Sigmoid colon (tissue), 7 donors: ENCODE measurements around the gene DPP6. TPM values are rescaled to one million over a fixed set of nuclear protein-coding genes. Genes with fewer than 3 reads are reported as not detected.

ENCODE experiments used
- DNase-seq: peaks from one replicate; pipeline ENCODE4 v3.0.0-alpha.2; 2019
- H3K27ac ChIP-seq, 4 donors: fragments of 200-600 bp; sonication (generic); one replicate each; pipeline ENCODE4 v1.5.1; 2016 to 2019; ENCODE audit warnings: mild to moderate bottlenecking in 1 of 4
- H3K27me3 ChIP-seq, 3 donors: fragments of 200-600 bp; sonication (generic); one replicate each; pipeline ENCODE4 v1.5.1; 2019; ENCODE audit warnings: mild to moderate bottlenecking in 1 of 3
- H3K36me3 ChIP-seq, 4 donors: fragments of 200-600 bp; sonication (generic); one replicate each; pipeline ENCODE4 v1.5.1; 2016 to 2019
- H3K4me1 ChIP-seq, 4 donors: fragments of 200-600 bp; sonication (generic); one replicate each; pipeline ENCODE4 v1.5.1; 2017 to 2019
- H3K4me3 ChIP-seq, 4 donors: fragments of 200-600 bp; sonication (generic); one replicate each; pipeline ENCODE4 v1.5.1; 2017 to 2019; ENCODE audit warnings: mild to moderate bottlenecking in 2 of 4, moderate library complexity in 1 of 4
- H3K9me3 ChIP-seq, 4 donors: fragments of 200-600 bp in 3 of 4; sonication (generic) in 3 of 4; one replicate each; pipeline versions ENCODE4 v1.5.1 to v1.6.1; 2013 to 2019
- EP300 ChIP-seq, 4 donors: sonication (generic); formaldehyde crosslinking; IDR thresholded peaks; one replicate each; pipeline ENCODE4 v1.6.1; 2017; ENCODE audit warnings: antibody characterized with exemption in 4 of 4
- POLR2A ChIP-seq, 2 donors: fragments of 450-650 bp; IDR thresholded peaks; one replicate each; pipeline ENCODE4 v1.6.1; 2016; ENCODE audit warnings: antibody characterized with exemption in 2 of 2, mild to moderate bottlenecking in 2 of 2, moderate library complexity in 2 of 2
- POLR2AphosphoS5 ChIP-seq, 4 donors: sonication (generic); formaldehyde crosslinking; IDR thresholded peaks; one replicate each; pipeline ENCODE4 v1.6.1; 2017; ENCODE audit warnings: antibody characterized with exemption in 4 of 4
- WGBS, 2 donors: extraction: QIAGEN DNeasy Blood & Tissue Kit; methylation state at CpG; one replicate each; pipeline ENCODE4 v1.1.7; 2013; 5-methylcytosine and 5-hydroxymethylcytosine counted together
- intact Hi-C: fragments of 100-400 bp; cut with DNase I; formaldehyde crosslinking; loops from one replicate; pipeline ENCODE4 v1.15.1; 2023
- polyA plus RNA-seq, 3 donors: library from polyadenylated mRNA; stranded (reverse); fragments of 200-250 nt; gene quantifications; one replicate each; pipeline ENCODE4 v1.2.3, GENCODE V29; 2013
- total RNA-seq, 4 donors: library from RNA; depleted of rRNA; stranded (reverse); fragments of >200 nt; gene quantifications; one replicate each; pipeline ENCODE4 v1.1.0, GENCODE V29; 2016
- TF ChIP-seq, protein P1 (sequence below), 4 experiments: fragments of 450-650 bp in 3 of 4; fragments of 200-600 bp in 1 of 4; IDR thresholded peaks; one replicate each; pipeline ENCODE4 v1.5.1; 2016 to 2019; ENCODE audit warnings: antibody characterized with exemption in 4 of 4, mild to moderate bottlenecking in 3 of 4, moderate library complexity in 2 of 4
- donor health status: healthy with polysubstance abuse.
- donor health status: Bipolar disorder and iron deficiency.
- donor health status: healthy.

The DPP6 gene
- total and polyA plus RNA-seq, 7 donors, result 1.2 to 53.2 (median 41.0) TPM; not detected in 1

DNA sequence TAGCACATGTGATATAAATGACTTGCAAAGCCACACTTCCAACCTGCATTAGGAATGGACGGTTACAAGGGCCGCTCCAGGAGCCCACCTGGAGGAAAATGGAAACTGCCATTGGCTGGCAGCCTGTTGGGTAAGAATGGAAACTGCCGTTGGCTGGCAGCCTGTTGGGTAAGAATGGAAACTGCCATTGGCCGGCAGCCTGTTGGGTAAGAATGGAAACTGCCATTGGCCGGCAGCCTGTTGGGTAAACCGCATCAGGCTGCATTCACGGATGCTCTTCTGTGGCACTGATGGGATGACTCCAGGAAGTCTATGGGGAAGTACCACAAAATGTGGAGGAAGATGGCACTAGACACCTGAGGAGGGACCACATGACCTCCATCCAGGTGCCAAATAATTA is 143.1 kb downstream of the DPP6 start:
- no peak for DNase-seq
- no peak overlapping the region for H3K27ac ChIP-seq
- WGBS, 2 donors, result 94 to 96% methylated on average over 7 of the region's 7 CpGs
- H3K27me3 ChIP-seq, result no peaks in the 10 kb centered on the region
- no peak overlapping the region for H3K4me3 ChIP-seq
- no peaks in the 10 kb centered on the region for H3K9me3 ChIP-seq
- H3K4me1 ChIP-seq, result no peaks in the 10 kb centered on the region
- TF ChIP-seq POLR2AphosphoS5 (IDR thresholded peaks at IDR 0.05) (no peak), POLR2A (IDR thresholded peaks at IDR 0.05) (no peak), EP300 (IDR thresholded peaks at IDR 0.05) (no peak)
- TF ChIP-seq, protein P1, sequence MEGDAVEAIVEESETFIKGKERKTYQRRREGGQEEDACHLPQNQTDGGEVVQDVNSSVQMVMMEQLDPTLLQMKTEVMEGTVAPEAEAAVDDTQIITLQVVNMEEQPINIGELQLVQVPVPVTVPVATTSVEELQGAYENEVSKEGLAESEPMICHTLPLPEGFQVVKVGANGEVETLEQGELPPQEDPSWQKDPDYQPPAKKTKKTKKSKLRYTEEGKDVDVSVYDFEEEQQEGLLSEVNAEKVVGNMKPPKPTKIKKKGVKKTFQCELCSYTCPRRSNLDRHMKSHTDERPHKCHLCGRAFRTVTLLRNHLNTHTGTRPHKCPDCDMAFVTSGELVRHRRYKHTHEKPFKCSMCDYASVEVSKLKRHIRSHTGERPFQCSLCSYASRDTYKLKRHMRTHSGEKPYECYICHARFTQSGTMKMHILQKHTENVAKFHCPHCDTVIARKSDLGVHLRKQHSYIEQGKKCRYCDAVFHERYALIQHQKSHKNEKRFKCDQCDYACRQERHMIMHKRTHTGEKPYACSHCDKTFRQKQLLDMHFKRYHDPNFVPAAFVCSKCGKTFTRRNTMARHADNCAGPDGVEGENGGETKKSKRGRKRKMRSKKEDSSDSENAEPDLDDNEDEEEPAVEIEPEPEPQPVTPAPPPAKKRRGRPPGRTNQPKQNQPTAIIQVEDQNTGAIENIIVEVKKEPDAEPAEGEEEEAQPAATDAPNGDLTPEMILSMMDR (IDR thresholded peaks at IDR 0.05), result no peak
- H3K36me3 ChIP-seq, result no peaks in the 10 kb centered on the region
- intact Hi-C loops, result no loop called here

DNA sequence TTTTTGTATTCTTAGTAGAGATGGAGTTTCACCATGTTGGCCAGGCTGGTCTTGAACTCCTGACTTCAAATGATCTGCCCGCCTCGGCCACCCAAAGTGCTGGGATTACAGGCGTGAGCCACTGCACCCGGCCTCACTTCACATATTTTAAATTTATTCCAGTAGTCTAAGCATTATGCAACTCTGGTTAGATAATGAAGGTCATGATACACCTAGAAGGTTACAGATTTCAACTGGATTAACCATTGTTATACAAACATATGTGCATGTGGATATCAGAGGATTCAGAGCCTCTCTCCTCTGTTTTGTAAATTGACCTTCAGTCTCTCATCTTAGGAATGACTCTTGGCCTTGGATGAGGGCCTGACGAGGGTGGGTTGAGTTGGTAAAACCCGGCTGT is 146.3 kb downstream of the DPP6 start:
- H3K9me3 ChIP-seq, result no peaks in the 10 kb centered on the region
- H3K4me3 ChIP-seq, result no peak overlapping the region
- no peak overlapping the region for H3K27ac ChIP-seq
- TF ChIP-seq, protein P1 (IDR thresholded peaks at IDR 0.05), result no peak
- no peak for TF ChIP-seq EP300 (IDR thresholded peaks at IDR 0.05)
- no peak for TF ChIP-seq POLR2A (IDR thresholded peaks at IDR 0.05)
- TF ChIP-seq POLR2AphosphoS5 (IDR thresholded peaks at IDR 0.05), result no peak
- no peak for DNase-seq
- WGBS, 2 donors, result 73 to 82% methylated on average over 6 of the region's 6 CpGs
- no peaks in the 10 kb centered on the region for H3K4me1 ChIP-seq
- no peaks in the 10 kb centered on the region for H3K27me3 ChIP-seq
- no peaks in the 10 kb centered on the region for H3K36me3 ChIP-seq
- intact Hi-C loops, result no loop called here

DNA sequence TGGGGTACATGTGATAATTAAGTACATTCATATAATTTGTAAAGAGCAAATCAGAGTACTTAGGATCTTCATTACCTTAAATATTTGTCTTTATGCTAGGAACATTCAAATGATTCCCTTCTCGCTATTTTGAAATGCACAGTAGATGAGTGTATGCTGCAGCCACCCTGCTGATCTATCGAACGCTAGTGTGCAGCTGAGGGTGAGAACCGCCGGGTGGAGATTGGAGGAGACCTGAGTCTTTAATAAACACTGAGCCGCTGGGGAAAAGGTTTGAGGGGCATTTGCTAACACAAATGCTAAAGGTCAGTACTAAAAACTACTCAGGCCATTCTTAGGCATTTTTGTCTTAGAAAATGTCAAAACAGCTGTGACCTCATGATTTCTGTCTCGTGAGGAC is 148.0 kb downstream of the DPP6 start:
- no peaks in the 10 kb centered on the region for H3K36me3 ChIP-seq
- H3K9me3 ChIP-seq, result no peaks in the 10 kb centered on the region
- no peak for TF ChIP-seq POLR2A (IDR thresholded peaks at IDR 0.05)
- no peak for TF ChIP-seq POLR2AphosphoS5 (IDR thresholded peaks at IDR 0.05)
- TF ChIP-seq EP300 (IDR thresholded peaks at IDR 0.05), result no peak
- TF ChIP-seq, protein P1 (IDR thresholded peaks at IDR 0.05), result no peak
- DNase-seq, result no peak
- 37 to 58% methylated on average over 7 of the region's 7 CpGs for WGBS, 2 donors
- no peak overlapping the region for H3K4me3 ChIP-seq
- no peak overlapping the region for H3K27ac ChIP-seq
- intact Hi-C loops, result no loop called here
- no peaks in the 10 kb centered on the region for H3K27me3 ChIP-seq
- H3K4me1 ChIP-seq, result no peaks in the 10 kb centered on the region

DNA sequence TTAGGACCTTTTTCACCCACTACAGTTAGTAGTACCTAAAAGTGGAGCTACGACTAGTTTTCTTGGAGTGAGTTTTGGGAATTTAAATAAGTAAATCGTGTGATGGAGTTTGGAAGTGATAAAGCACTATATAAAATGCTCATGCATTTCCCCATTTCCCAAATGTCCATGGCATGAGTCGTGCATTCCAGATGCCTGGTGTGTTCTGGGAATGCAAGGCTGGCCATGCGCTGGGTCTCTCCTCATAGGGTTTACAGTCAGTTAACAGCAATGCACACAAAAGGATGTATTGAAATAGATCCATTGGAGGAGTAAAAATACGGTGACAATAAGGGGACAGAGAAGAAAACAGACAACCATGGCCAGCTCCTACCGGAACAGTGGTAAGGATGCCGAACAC is 149.8 kb downstream of the DPP6 start:
- intact Hi-C loops, result no loop called here
- H3K36me3 ChIP-seq, result no peaks in the 10 kb centered on the region
- no peak overlapping the region for H3K4me3 ChIP-seq
- no peak for DNase-seq
- TF ChIP-seq POLR2AphosphoS5 (IDR thresholded peaks at IDR 0.05) (no peak), EP300 (IDR thresholded peaks at IDR 0.05) (no peak)
- H3K27me3 ChIP-seq, result no peaks in the 10 kb centered on the region
- no peak overlapping the region for H3K27ac ChIP-seq
- H3K4me1 ChIP-seq, result no peaks in the 10 kb centered on the region
- no peaks in the 10 kb centered on the region for H3K9me3 ChIP-seq
- 71 to 80% methylated on average over 7 of the region's 7 CpGs for WGBS, 2 donors

DNA sequence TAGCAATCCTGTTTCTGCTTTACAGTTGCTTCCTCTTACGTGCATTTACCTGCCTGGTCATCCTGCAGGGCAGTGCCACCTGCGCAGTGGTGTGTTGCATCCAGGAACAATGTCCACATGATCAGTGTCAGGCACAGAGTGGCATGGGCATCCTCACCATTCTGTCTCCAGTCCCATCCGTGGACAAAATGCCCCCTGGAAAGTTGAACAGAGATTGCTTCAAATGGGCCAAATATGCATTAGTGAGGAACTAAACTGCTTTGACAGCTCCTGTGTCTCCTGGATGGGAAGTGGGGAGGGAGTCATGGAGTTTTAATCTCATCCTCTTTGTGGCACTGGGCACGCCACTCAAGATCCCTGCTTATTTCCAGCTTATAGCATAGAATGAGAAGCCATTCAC is 151.8 kb downstream of the DPP6 start:
- H3K27ac ChIP-seq, result no peak overlapping the region
- no peak overlapping the region for H3K4me3 ChIP-seq
- H3K4me1 ChIP-seq, result no peaks in the 10 kb centered on the region
- no peaks in the 10 kb centered on the region for H3K27me3 ChIP-seq
- DNase-seq, result no peak
- H3K36me3 ChIP-seq, result no peaks in the 10 kb centered on the region
- intact Hi-C loops, result no loop called here
- no peaks in the 10 kb centered on the region for H3K9me3 ChIP-seq
- WGBS, 2 donors, result 87 to 92% methylated on average over 4 of the region's 4 CpGs
- TF ChIP-seq, protein P1 (IDR thresholded peaks at IDR 0.05), result no peak
- TF ChIP-seq EP300 (IDR thresholded peaks at IDR 0.05) (no peak), POLR2AphosphoS5 (IDR thresholded peaks at IDR 0.05) (no peak), POLR2A (IDR thresholded peaks at IDR 0.05) (no peak)
